Keratinocyte (primary cell): Measurements from ENCODE around the gene CELSR3. TPM values are rescaled to one million over a fixed set of nuclear protein-coding genes. Genes with fewer than 3 reads are reported as not detected.

Experiments
- DNase-seq: peaks from one replicate; pipeline ENCODE4 v3.0.0-alpha.2; 2011; ENCODE audit warnings: low read depth, missing footprints, low spot score
- FAIRE-seq: peaks from 2 replicates; lab custom pipeline; 2011; peaks lifted over from hg19 to GRCh38; lab: Jason Lieb, UNC
- H2AFZ ChIP-seq: 2 replicates; pipeline ENCODE4 v1.6.0; 2012; ENCODE audit warnings: low read length, control low read depth, inconsistent platforms; ENCODE audit not compliant: control insufficient read depth
- H3K27ac ChIP-seq: 2 replicates; pipeline ENCODE4 v1.5.1; 2011; ENCODE audit warnings: low read length; ENCODE audit not compliant: control insufficient read depth, insufficient read depth
- H3K27me3 ChIP-seq: 3 replicates; pipeline ENCODE4 v1.6.0; 2011; ENCODE audit warnings: low read length; ENCODE audit not compliant: control insufficient read depth, insufficient read depth; ENCODE audit errors: extremely low read depth
- H3K36me3 ChIP-seq, 2 experiments: 2 replicates in 1 of 2; 3 replicates in 1 of 2; pipeline ENCODE4 v1.5.1; 2011; ENCODE audit warnings: low read length in 2 of 2, mild to moderate bottlenecking in 1 of 2; ENCODE audit not compliant: control insufficient read depth in 2 of 2, insufficient read depth in 2 of 2; ENCODE audit errors: extremely low read depth in 1 of 2
- H3K4me1 ChIP-seq: 3 replicates; pipeline ENCODE4 v1.5.1; 2011; ENCODE audit warnings: low read length; ENCODE audit not compliant: control insufficient read depth, insufficient read depth; ENCODE audit errors: extremely low read depth
- H3K4me2 ChIP-seq: 3 replicates; pipeline ENCODE4 v1.6.0; 2011; ENCODE audit warnings: low read depth, low read length; ENCODE audit not compliant: control insufficient read depth, insufficient read depth; ENCODE audit errors: extremely low read depth
- H3K4me3 ChIP-seq, 3 experiments: fragments of 200-600 bp in 1 of 3; sonication (generic) in 1 of 3; 2 replicates in 2 of 3; 3 replicates in 1 of 3; pipeline ENCODE4 v1.5.1; 2011 to 2016; ENCODE audit warnings: low read length in 3 of 3, mild to moderate bottlenecking in 3 of 3, control low read depth in 2 of 3, inconsistent platforms in 1 of 3, low read depth in 1 of 3, mixed read lengths in 1 of 3, mixed run types in 1 of 3, moderate library complexity in 1 of 3; ENCODE audit not compliant: control insufficient read depth in 2 of 3, insufficient read depth in 2 of 3; ENCODE audit errors: extremely low read depth in 1 of 3
- H3K79me2 ChIP-seq: 2 replicates; pipeline ENCODE4 v1.6.0; 2012; ENCODE audit warnings: low read length; ENCODE audit not compliant: control insufficient read depth, insufficient read depth
- H3K9ac ChIP-seq: 3 replicates; pipeline ENCODE4 v1.6.0; 2011; ENCODE audit warnings: low read length; ENCODE audit not compliant: control insufficient read depth, insufficient read depth; ENCODE audit errors: extremely low read depth
- H3K9me1 ChIP-seq: 3 replicates; pipeline ENCODE4 v1.6.0; 2011; ENCODE audit warnings: low read length; ENCODE audit not compliant: control insufficient read depth, insufficient read depth; ENCODE audit errors: extremely low read depth
- H3K9me3 ChIP-seq: 2 replicates; pipeline ENCODE4 v1.5.1; 2012; ENCODE audit warnings: low read depth, low read length; ENCODE audit not compliant: control insufficient read depth
- H4K20me1 ChIP-seq: 3 replicates; pipeline ENCODE4 v1.6.0; 2011; ENCODE audit warnings: low read length; ENCODE audit not compliant: control insufficient read depth, insufficient read depth; ENCODE audit errors: extremely low read depth
- CTCF ChIP-seq, 3 experiments: IDR thresholded peaks in 1 of 3; conservative IDR thresholded peaks in 1 of 3; optimal IDR thresholded peaks in 1 of 3; 2 replicates in 2 of 3; 3 replicates in 1 of 3; pipeline versions ENCODE3 to v1.5.1; 2011; ENCODE audit warnings: low read length in 3 of 3, mild to moderate bottlenecking in 3 of 3, moderate library complexity in 2 of 3, control low read depth in 1 of 3, inconsistent platforms in 1 of 3; ENCODE audit not compliant: insufficient read depth in 2 of 3; ENCODE audit errors: extremely low read depth in 1 of 3
- EZH2 ChIP-seq: IDR thresholded peaks from one replicate; pipeline ENCODE4 v1.6.1; 2012; ENCODE audit warnings: inconsistent platforms, mild to moderate bottlenecking, low read length, moderate library complexity
- dilution Hi-C: fragments of 300-500 bp; cut with MboI; formaldehyde crosslinking; loops from one replicate; pipeline ENCODE4 v1.7.0; 2020; ENCODE audit warnings: low sequenced_read_pairs; ENCODE audit not compliant: extremely low pct_ligation_motif_present
- polyA plus RNA-seq, 5 experiments: library from polyadenylated mRNA; depleted of rRNA in 3 of 5; stranded (reverse) in 3 of 5; stranded (forward) in 1 of 5; unstranded in 1 of 5; fragments of >200 nt; gene quantifications; 1 replicate in 1 of 5; 2 replicates in 3 of 5; 3 replicates in 1 of 5; pipeline versions ENCODE4 v1.2.1 to v1.2.3, GENCODE V29; 2011 to 2012; ENCODE audit warnings: missing spikeins in 2 of 5, low read depth in 1 of 5, low replicate concordance in 1 of 5

The CELSR3 gene
- polyA plus RNA-seq, 1 donor (not counting 4 experiments of a cell fraction or from before 2014, with no cell fraction given) = 0.25 TPM

GRCh38 chr3:48591886-48592518, 70.7 kb downstream of the CELSR3 start:
- Histone ChIP-seq H3K9me3 (no peaks in the 10 kb centered on the region), H3K79me2 (peaks cover 80% of the 10 kb centered on the region), H2AFZ (no peak overlapping the region), H3K9ac (peak overlapping the region; percentile 15), H3K4me1 (peaks cover 47% of the 10 kb centered on the region), H3K27me3 (no peaks in the 10 kb centered on the region), H4K20me1 (peaks cover 30% of the 10 kb centered on the region), H3K36me3 (peaks cover 47 to 65% of the 10 kb centered on the region in 2 experiments), H3K4me3 (peak overlapping the region in 1 of 3 experiments; percentile 7), H3K9me1 (peaks cover 2% of the 10 kb centered on the region), H3K4me2 (peak overlapping the region; percentile 37), H3K27ac (no peak overlapping the region)
- DNase-seq (no peak), FAIRE-seq (no peak)
- dilution Hi-C loops = no loop called here
- TF ChIP-seq CTCF (optimal IDR thresholded peaks at IDR 0.05 in 1 of 3, IDR thresholded peaks at IDR 0.05 in 1 of 3, conservative IDR thresholded peaks at IDR 0.05 in 1 of 3; ENCODE audit: extremely low read depth in 1 of 3, insufficient read depth in 2 of 3, low read length in 3 of 3) (no peak), EZH2 (no peak)

- Histone ChIP-seq H3K4me2 (peak overlapping the region; percentile 20), H3K9me1 (peaks cover 2% of the 10 kb centered on the region), H3K9ac (peak overlapping the region; percentile 15), H4K20me1 (peaks cover 30% of the 10 kb centered on the region), H3K27me3 (no peaks in the 10 kb centered on the region), H3K9me3 (no peaks in the 10 kb centered on the region), H3K79me2 (peaks cover 85% of the 10 kb centered on the region), H2AFZ (no peak overlapping the region), H3K4me1 (peaks cover 42% of the 10 kb centered on the region), H3K36me3 (peaks cover 52 to 69% of the 10 kb centered on the region in 2 experiments), H3K4me3 (no peak overlapping the region), H3K27ac (no peak overlapping the region)
- dilution Hi-C loops = no loop called here
- FAIRE-seq (no peak), DNase-seq (no peak)
- TF ChIP-seq CTCF (optimal IDR thresholded peaks at IDR 0.05 in 1 of 3, IDR thresholded peaks at IDR 0.05 in 1 of 3, conservative IDR thresholded peaks at IDR 0.05 in 1 of 3; ENCODE audit: extremely low read depth in 1 of 3, insufficient read depth in 2 of 3, low read length in 3 of 3) = no peak
- no peak for TF ChIP-seq EZH2
Observed at GRCh38 chr3:48591436-48591835, 71.2 kb downstream of the CELSR3 start.
